Measurements from ENCODE around the gene RAB11FIP5.

Gene RAB11FIP5

DNA sequence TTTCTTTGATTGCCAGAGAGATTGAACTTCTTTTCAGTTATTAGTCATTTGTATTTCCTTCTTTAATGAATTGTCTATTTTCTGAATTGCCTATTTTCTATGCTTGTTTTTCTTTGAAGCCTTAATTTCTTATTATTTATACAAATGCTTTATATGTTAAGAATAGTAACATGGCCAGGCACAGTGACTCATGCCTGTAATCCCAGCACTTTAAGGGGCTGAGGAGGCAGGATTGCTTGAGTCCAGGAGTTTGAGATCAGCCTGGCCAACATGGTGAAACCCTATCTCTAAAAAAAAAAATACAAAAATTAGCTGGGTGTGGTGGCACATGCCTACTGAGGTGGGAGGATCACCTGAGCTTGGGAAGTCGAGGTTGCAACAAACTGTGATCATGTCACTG is 4.7 kb upstream of the RAB11FIP5 start:
- POLR2A ChIA-PET: no interaction called here
- CTCF ChIA-PET: interaction anchor here (1.0 to 2.1 kb wide), 7 partner anchors 10 to 230 kb away, joined by 3 to 9 read pairs (median 6); partner anchors contain the start of gene SPR
- TF ChIP-seq, protein P1, sequence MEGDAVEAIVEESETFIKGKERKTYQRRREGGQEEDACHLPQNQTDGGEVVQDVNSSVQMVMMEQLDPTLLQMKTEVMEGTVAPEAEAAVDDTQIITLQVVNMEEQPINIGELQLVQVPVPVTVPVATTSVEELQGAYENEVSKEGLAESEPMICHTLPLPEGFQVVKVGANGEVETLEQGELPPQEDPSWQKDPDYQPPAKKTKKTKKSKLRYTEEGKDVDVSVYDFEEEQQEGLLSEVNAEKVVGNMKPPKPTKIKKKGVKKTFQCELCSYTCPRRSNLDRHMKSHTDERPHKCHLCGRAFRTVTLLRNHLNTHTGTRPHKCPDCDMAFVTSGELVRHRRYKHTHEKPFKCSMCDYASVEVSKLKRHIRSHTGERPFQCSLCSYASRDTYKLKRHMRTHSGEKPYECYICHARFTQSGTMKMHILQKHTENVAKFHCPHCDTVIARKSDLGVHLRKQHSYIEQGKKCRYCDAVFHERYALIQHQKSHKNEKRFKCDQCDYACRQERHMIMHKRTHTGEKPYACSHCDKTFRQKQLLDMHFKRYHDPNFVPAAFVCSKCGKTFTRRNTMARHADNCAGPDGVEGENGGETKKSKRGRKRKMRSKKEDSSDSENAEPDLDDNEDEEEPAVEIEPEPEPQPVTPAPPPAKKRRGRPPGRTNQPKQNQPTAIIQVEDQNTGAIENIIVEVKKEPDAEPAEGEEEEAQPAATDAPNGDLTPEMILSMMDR (IDR thresholded peaks at IDR 0.05; ENCODE audit: insufficient read depth, low read length, missing control alignments): no peak
- no peak overlapping the region for H3K4me3 ChIP-seq (ENCODE audit: low read depth, low read length)
- DNase-seq (ENCODE audit: low read depth, low spot score): no peak

DNA sequence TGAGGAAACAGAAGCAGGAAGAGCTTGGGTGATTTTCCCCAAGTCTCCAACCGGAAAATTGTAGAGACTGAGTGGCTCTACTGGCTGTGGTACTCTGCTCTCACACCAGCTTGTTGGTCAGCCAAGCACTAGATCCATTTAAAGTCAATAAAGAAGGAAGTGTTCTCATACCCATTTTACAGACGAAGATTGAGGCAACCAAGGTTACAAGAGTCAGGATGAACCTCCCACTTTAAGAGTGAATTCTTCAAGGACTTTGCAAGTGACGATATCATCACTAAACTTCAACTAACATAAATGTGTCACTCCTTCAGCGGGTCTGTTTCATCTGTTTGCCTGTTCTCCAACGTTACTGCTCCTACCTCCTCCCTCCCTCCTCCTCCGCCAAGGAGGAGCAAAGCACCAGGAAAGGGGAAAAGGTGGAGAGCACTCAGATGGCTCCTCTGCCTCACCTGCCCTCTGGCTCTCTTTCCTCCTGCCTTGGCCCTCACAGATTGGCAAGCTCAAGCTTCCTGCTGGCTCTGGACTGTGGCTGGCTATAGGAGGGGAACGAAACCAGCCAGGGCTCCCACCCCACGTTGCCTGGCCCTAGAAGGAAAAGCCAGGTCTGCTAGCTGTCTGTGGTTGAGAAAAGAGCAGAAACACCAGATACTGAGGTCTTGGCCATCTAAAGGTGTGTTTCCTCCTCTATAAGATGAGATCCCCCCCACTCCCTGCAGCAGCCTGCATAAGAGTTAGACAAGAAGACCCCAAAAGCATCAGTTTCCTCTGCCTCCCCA is 3.6 kb upstream of the RAB11FIP5 start:
- TF ChIP-seq, protein P1 (IDR thresholded peaks at IDR 0.05; ENCODE audit: insufficient read depth, low read length, missing control alignments): no peak
- CTCF ChIA-PET: interaction anchor here (0.6 to 2.1 kb wide), 8 partner anchors 9 to 229 kb away, joined by 3 to 9 read pairs (median 4); partner anchors contain the start of gene SPR

DNA sequence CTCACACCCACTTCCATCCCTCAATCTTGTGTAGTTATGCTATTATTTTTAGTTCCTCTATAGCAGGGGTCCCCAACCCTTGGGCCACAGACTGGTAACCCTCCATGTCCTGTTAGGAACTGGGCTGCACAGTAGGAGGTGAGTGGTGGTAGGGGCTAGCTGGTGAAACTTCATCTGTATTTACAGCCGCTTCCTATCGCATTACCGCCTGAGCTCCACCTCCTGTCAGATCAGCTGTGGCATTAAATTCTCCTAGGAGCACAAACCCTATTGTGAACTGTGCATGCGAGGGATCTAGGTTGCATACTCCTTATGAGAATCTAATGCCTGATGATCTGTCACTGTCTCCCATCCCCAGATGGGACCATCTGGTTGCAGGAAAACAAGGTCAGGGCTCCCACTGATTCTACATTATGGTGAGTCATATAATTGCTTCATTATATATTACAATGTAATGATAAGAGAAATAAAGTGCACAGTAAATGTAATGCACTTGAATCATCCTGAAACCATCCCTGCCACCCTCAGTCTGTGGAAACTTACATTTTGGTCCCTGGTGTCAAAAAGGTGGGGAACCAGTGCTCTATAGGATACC is 1.6 kb upstream of the RAB11FIP5 start:
- no peak overlapping the region for H3K4me3 ChIP-seq (ENCODE audit: low read depth, low read length)
- TF ChIP-seq, protein P1 (IDR thresholded peaks at IDR 0.05; ENCODE audit: insufficient read depth, low read length, missing control alignments): no peak
- CTCF ChIA-PET: interaction anchor here (1.0 to 2.6 kb wide), 4 partner anchors 29 to 222 kb away, joined by 5 to 17 read pairs (median 6); no protein-coding TSS in a partner anchor
- POLR2A ChIA-PET: interaction anchor here (1.9 to 2.3 kb wide), 2 partner anchors 17 to 25 kb away, joined by 5 to 12 read pairs; no protein-coding TSS in a partner anchor
- no peak for DNase-seq (ENCODE audit: low read depth, low spot score)

More for the DNA sequence above, 3.6 kb upstream of the RAB11FIP5 start:
- POLR2A ChIA-PET: no interaction called here
- no peak for DNase-seq (ENCODE audit: low read depth, low spot score)
- H3K4me3 ChIP-seq (ENCODE audit: low read depth, low read length): no peak overlapping the region

- POLR2A ChIA-PET: interaction anchor here (1.2 to 2.3 kb wide), 3 partner anchors 15 to 48 kb away, joined by 3 to 12 read pairs (median 5); no protein-coding TSS in a partner anchor
- peak overlapping the region; percentile 83 for H3K4me3 ChIP-seq (ENCODE audit: low read depth, low read length)
Measured at GRCh38 chr2:73112026-73112912, 479 bp downstream of the RAB11FIP5 start.

DNA sequence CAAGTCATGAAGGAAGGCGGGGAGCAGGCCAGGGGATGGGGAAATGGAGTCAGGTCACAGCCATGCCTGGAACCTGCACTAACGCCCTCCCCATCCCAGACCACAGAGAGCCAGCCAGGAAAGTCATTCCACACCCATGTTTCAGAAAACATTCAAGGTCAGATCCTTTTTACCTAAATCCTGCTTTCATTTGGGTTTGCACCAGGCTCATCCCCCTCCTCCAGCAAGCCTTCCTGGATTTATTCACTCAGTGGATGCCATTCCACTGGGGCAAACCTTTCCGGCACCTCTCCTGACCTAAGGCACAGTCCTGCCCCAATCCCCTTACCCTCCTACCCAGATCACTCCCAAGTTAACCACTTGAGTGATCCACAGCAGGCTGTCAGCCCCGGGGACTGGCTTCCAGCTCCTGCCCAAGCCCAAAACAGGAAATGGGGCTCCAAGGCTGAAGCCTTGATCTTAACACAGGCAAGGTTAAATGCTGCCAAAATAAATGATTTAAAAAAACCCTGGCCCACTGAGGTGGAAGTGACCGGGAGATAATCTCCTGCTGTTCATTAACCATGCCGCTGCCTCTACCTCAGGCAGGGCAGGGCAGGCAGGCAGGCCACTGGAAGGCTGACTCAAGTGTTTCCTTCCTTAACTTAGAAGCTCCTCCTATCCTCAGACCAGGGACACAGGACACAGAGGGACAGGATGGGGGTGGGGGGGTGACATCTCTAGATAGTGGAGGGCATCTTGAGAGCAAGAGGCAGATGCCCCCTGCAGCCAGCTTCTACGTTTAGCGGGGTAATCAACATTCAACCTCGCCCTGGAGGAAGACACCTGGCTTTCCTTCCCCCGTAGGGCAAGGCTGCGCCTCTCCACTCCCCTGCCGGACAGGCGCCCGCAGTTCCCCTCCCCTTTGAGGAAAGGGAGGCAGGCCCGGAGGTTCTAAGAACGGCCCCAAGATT is 1.4 kb downstream of the RAB11FIP5 start:
- ChIA-PET POLR2A (interaction anchor here (1.2 to 1.7 kb wide), 2 partner anchors 22 to 47 kb away, joined by 3 to 5 read pairs; no protein-coding TSS in a partner anchor), CTCF (interaction anchor here (0.8 to 11.3 kb wide), 12 partner anchors 9 to 224 kb away, joined by 3 to 85 read pairs (median 5); partner anchors contain the start of gene SPR)
- TF ChIP-seq, protein P1 (IDR thresholded peaks at IDR 0.05; ENCODE audit: insufficient read depth, low read length, missing control alignments): no peak
- no peak for DNase-seq (ENCODE audit: low read depth, low spot score)
- H3K4me3 ChIP-seq (ENCODE audit: low read depth, low read length): peak overlapping the region; percentile 83

More at GRCh38 chr2:73112026-73112912, 479 bp downstream of the RAB11FIP5 start:
- TF ChIP-seq, protein P1 (IDR thresholded peaks at IDR 0.05; ENCODE audit: insufficient read depth, low read length, missing control alignments): no peak
- CTCF ChIA-PET: interaction anchor here (0.6 to 11.3 kb wide), 13 partner anchors 9 to 224 kb away, joined by 3 to 85 read pairs (median 4); no protein-coding TSS in a partner anchor
- no peak for DNase-seq (ENCODE audit: low read depth, low spot score)

Data from AG04449 (cell line).